Cardiac septum (tissue), 1 donor: ENCODE data around the gene ROBO1. TPM values are rescaled to one million over a fixed set of nuclear protein-coding genes. Genes with fewer than 3 reads are reported as not detected.
"Not testable (repeated sequence)": the region's sequence is repeated elsewhere in the genome, so short reads cannot be mapped to it uniquely, and the experiment has no call there.

ENCODE experiments used
- DNase-seq: peaks from one replicate; pipeline ENCODE4 v3.0.0-alpha.2; 2020; ENCODE audit warnings: low spot score
- intact Hi-C: fragments of 100-400 bp; cut with DNase I; formaldehyde crosslinking; loops from one replicate; pipeline ENCODE4 v1.14.0; 2022
- total RNA-seq: library from RNA; stranded (reverse); fragmentation: NEBNext Ultra II Directional; extraction: Animal tissue kit (Norgen Biotek cat#: 25700); gene quantifications from one replicate; pipeline ENCODE4 v1.2.1, GENCODE V29; 2021
- donor health status: DM: no; HTN: no; CAD: no.

The ROBO1 gene
- total RNA-seq, 1 donor from 2014 or later, result 6.2 TPM

- DNase-seq, result no peak
- intact Hi-C loops, result no loop called here
Measured at GRCh38 chr3:78683284-78683683, 1084.5 kb downstream of the ROBO1 start.

GRCh38 chr3:78675119-78675805, 1092.5 kb downstream of the ROBO1 start:
- intact Hi-C loops, DNase-seq: not testable (repeated sequence)

GRCh38 chr3:78670746-78671145, 1097.1 kb downstream of the ROBO1 start:
- no peak for DNase-seq
- intact Hi-C loops, result no loop called here

GRCh38 chr3:78670094-78670493, 1097.7 kb downstream of the ROBO1 start:
- DNase-seq, result no peak

GRCh38 chr3:78668302-78668701, 1099.5 kb downstream of the ROBO1 start:
- DNase-seq, result no peak
- intact Hi-C loops, result no loop called here

More at GRCh38 chr3:78670094-78670493, 1097.7 kb downstream of the ROBO1 start:
- intact Hi-C loops, result no loop called here

- DNase-seq, result no peak
- intact Hi-C loops, result no loop called here
Measured at GRCh38 chr3:78666470-78666800, 1101.4 kb downstream of the ROBO1 start.

- intact Hi-C loops, result no loop called here
Measured at GRCh38 chr3:78665776-78666469, 1101.9 kb downstream of the ROBO1 start.

GRCh38 chr3:78665101-78665500, 1102.7 kb downstream of the ROBO1 start:
- intact Hi-C loops, result no loop called here
- no peak for DNase-seq

More at GRCh38 chr3:78665776-78666469, 1101.9 kb downstream of the ROBO1 start:
- no peak for DNase-seq

- DNase-seq, result no peak
- intact Hi-C loops, result loop anchor here (5.0 kb wide), 1 partner anchor 361 kb away; no protein-coding TSS in a partner anchor
Measured at GRCh38 chr3:78660957-78661356, 1106.8 kb downstream of the ROBO1 start.

- intact Hi-C loops, result loop anchor here (5.0 kb wide), 1 partner anchor 373 kb away; no protein-coding TSS in a partner anchor
- no peak for DNase-seq
Measured at GRCh38 chr3:78659386-78659987, 1108.3 kb downstream of the ROBO1 start.

GRCh38 chr3:78647726-78648125, 1120.1 kb downstream of the ROBO1 start:
- no peak for DNase-seq
- intact Hi-C loops, result loop anchor here (10.0 kb wide), 1 partner anchor 1613 kb away; no protein-coding TSS in a partner anchor

GRCh38 chr3:78645628-78646310, 1122.0 kb downstream of the ROBO1 start:
- intact Hi-C loops, result loop anchor here (10.0 kb wide), 1 partner anchor 1611 kb away; no protein-coding TSS in a partner anchor
- DNase-seq, result no peak

GRCh38 chr3:78644847-78645246, 1123.0 kb downstream of the ROBO1 start:
- intact Hi-C loops, result loop anchor here (10.0 kb wide), 1 partner anchor 1610 kb away; no protein-coding TSS in a partner anchor

GRCh38 chr3:78642226-78643035, 1125.4 kb downstream of the ROBO1 start:
- intact Hi-C loops, result loop anchor here (10.0 kb wide), 1 partner anchor 1608 kb away; no protein-coding TSS in a partner anchor

More at GRCh38 chr3:78644847-78645246, 1123.0 kb downstream of the ROBO1 start:
- no peak for DNase-seq

GRCh38 chr3:78641703-78642102, 1126.1 kb downstream of the ROBO1 start:
- intact Hi-C loops, result loop anchor here (10.0 kb wide), 1 partner anchor 1607 kb away; no protein-coding TSS in a partner anchor
- DNase-seq, result no peak

More at GRCh38 chr3:78642226-78643035, 1125.4 kb downstream of the ROBO1 start:
- no peak for DNase-seq

GRCh38 chr3:78634316-78634715, 1133.5 kb downstream of the ROBO1 start:
- DNase-seq, result no peak
- intact Hi-C loops, result no loop called here

GRCh38 chr3:78633626-78634025, 1134.2 kb downstream of the ROBO1 start:
- intact Hi-C loops, result no loop called here
- no peak for DNase-seq

GRCh38 chr3:78632925-78633553, 1134.8 kb downstream of the ROBO1 start:
- intact Hi-C loops, result no loop called here
- DNase-seq, result no peak
